H1 (cell line): ENCODE data around the gene RERE. TPM values are rescaled to one million over a fixed set of nuclear protein-coding genes. Genes with fewer than 3 reads are reported as not detected.
A peak's percentile ranks its signal among the peaks of the same experiment; 100 is the strongest.

Experiments used
- CTCF ChIA-PET: fragments of 300-600 bp; sonication (Branson Sonifier 250); formaldehyde crosslinking; loops from one replicate; lab custom pipeline; 2021; ENCODE audit not compliant: partially characterized antibody; lab: Charles Lee
- POLR2A ChIA-PET: fragments of 300-600 bp; sonication (Branson Sonifier 250); formaldehyde crosslinking; loops from one replicate; lab custom pipeline; 2021; ENCODE audit warnings: inconsistent platforms; ENCODE audit not compliant: partially characterized antibody; lab: Charles Lee
- DNase-seq, 2 experiments: peaks; one replicate each; pipeline versions ENCODE4 v3.0.0 to v3.0.0-alpha.2; 2010 to 2022; ENCODE audit warnings: low spot score in 2 of 2, low read depth in 1 of 2, mixed read lengths in 1 of 2
- FAIRE-seq: peaks from 2 replicates; lab custom pipeline; 2011; peaks lifted over from hg19 to GRCh38; lab: Jason Lieb, UNC
- H2AFZ ChIP-seq: 2 replicates; pipeline ENCODE4 v1.8.1; 2012; ENCODE audit warnings: low read length, inconsistent platforms
- H2AK5ac ChIP-seq: 2 replicates; pipeline ENCODE4 v1.6.1; 2013; ENCODE audit warnings: low read depth, low read length
- H2BK120ac ChIP-seq: replicated peaks from 2 replicates; pipeline ENCODE3; 2013; ENCODE audit warnings: low read depth, low read length, inconsistent platforms
- H2BK12ac ChIP-seq: 2 replicates; pipeline ENCODE4 v1.6.1; 2013; ENCODE audit warnings: low read depth, low read length
- H2BK15ac ChIP-seq: 2 replicates; pipeline ENCODE4 v1.6.1; 2013; ENCODE audit warnings: low read length
- H2BK20ac ChIP-seq: 2 replicates; pipeline ENCODE4 v1.6.1; 2013; ENCODE audit warnings: low read length
- H2BK5ac ChIP-seq: 2 replicates; pipeline ENCODE4 v1.6.1; 2013; ENCODE audit warnings: low read depth, low read length
- H3K14ac ChIP-seq: 2 replicates; pipeline ENCODE4 v1.6.1; 2013; ENCODE audit warnings: inconsistent platforms; ENCODE audit not compliant: insufficient read length
- H3K18ac ChIP-seq: 2 replicates; pipeline ENCODE4 v1.6.1; 2013; ENCODE audit warnings: low read length; ENCODE audit errors: extremely low read depth
- H3K23ac ChIP-seq: 2 replicates; pipeline ENCODE4 v1.6.1; 2013; ENCODE audit warnings: inconsistent platforms; ENCODE audit not compliant: insufficient read length
- H3K23me2 ChIP-seq: 2 replicates; pipeline ENCODE4 v1.6.1; 2013; ENCODE audit warnings: low read depth, low read length
- H3K27ac ChIP-seq: 2 replicates; pipeline ENCODE4 v1.6.1; 2011; ENCODE audit warnings: low read depth, low read length, inconsistent platforms
- H3K27me3 ChIP-seq, 4 experiments: replicated peaks in 1 of 4; 1 replicate in 1 of 4; 2 replicates in 3 of 4; pipeline versions ENCODE4 v1.6.1 to v1.8.1; 2011 to 2013; ENCODE audit warnings: low read length in 3 of 4, mild to moderate bottlenecking in 3 of 4, inconsistent platforms in 2 of 4, mixed read lengths in 2 of 4, moderate library complexity in 1 of 4; ENCODE audit not compliant: control insufficient read depth in 3 of 4, insufficient read depth in 3 of 4; ENCODE audit errors: extremely low read depth in 1 of 4
- H3K36me3 ChIP-seq, 4 experiments: 2 replicates each; pipeline versions ENCODE4 v1.6.1 to v1.8.1; 2011 to 2013; ENCODE audit warnings: mild to moderate bottlenecking in 4 of 4, low read length in 3 of 4, moderate library complexity in 2 of 4, control low read depth in 1 of 4, inconsistent platforms in 1 of 4; ENCODE audit not compliant: insufficient read depth in 4 of 4, control insufficient read depth in 2 of 4
- H3K4ac ChIP-seq: replicated peaks from 2 replicates; pipeline ENCODE3; 2013; ENCODE audit warnings: low read length, low read depth, mixed read lengths, inconsistent platforms; ENCODE audit not compliant: insufficient read length
- H3K4me1 ChIP-seq, 4 experiments: replicated peaks in 1 of 4; 1 replicate in 1 of 4; 2 replicates in 3 of 4; pipeline versions ENCODE4 v1.6.1 to v1.8.1; 2011 to 2013; ENCODE audit warnings: low read length in 3 of 4, inconsistent platforms in 2 of 4, mixed read lengths in 1 of 4; ENCODE audit not compliant: insufficient read depth in 4 of 4, control insufficient read depth in 3 of 4
- H3K4me2 ChIP-seq, 2 experiments: 2 replicates each; pipeline versions ENCODE4 v1.6.1 to v1.8.1; 2011 to 2013; ENCODE audit warnings: low read depth in 2 of 2, low read length in 2 of 2, control low read depth in 1 of 2, inconsistent platforms in 1 of 2, mild to moderate bottlenecking in 1 of 2; ENCODE audit not compliant: insufficient read depth in 1 of 2
- H3K4me3 ChIP-seq, 4 experiments: fragments of 200-600, 300-600 bp in 1 of 4; sonication (generic), shearing (Covaris generic), sonication (Bioruptor Twin) in 1 of 4; 2 replicates each; pipeline versions ENCODE4 v1.5.1 to v1.8.1; 2011 to 2016; ENCODE audit warnings: low read length in 4 of 4, low read depth in 3 of 4, control low read depth in 2 of 4, inconsistent platforms in 2 of 4, mild to moderate bottlenecking in 2 of 4, mixed read lengths in 1 of 4, moderate library complexity in 1 of 4; ENCODE audit not compliant: insufficient read depth in 2 of 4; ENCODE audit errors: extremely low read depth in 1 of 4
- H3K56ac ChIP-seq: replicated peaks from 2 replicates; pipeline ENCODE3; 2013; ENCODE audit warnings: low read depth, mild to moderate bottlenecking, mixed read lengths, low read length, inconsistent platforms; ENCODE audit not compliant: insufficient read length
- H3K79me1 ChIP-seq: 2 replicates; pipeline ENCODE4 v1.6.1; 2013; ENCODE audit warnings: low read depth, low read length, control low read depth
- H3K79me2 ChIP-seq, 2 experiments: 2 replicates each; pipeline versions ENCODE4 v1.6.1 to v1.8.1; 2012 to 2013; ENCODE audit warnings: low read length in 2 of 2, mild to moderate bottlenecking in 2 of 2, inconsistent platforms in 1 of 2; ENCODE audit not compliant: insufficient read depth in 2 of 2, control insufficient read depth in 1 of 2
- H3K9ac ChIP-seq, 4 experiments: replicated peaks in 1 of 4; 1 replicate in 1 of 4; 2 replicates in 3 of 4; pipeline versions ENCODE4 v1.6.1 to v1.8.1; 2011 to 2013; ENCODE audit warnings: low read depth in 3 of 4, low read length in 3 of 4, control low read depth in 2 of 4, mild to moderate bottlenecking in 2 of 4, moderate library complexity in 2 of 4, inconsistent platforms in 1 of 4; ENCODE audit errors: extremely low read depth in 1 of 4
- H3K9me3 ChIP-seq, 2 experiments: 2 replicates each; pipeline versions ENCODE4 v1.6.1 to v1.8.1; 2012 to 2013; ENCODE audit warnings: mild to moderate bottlenecking in 2 of 2, moderate library complexity in 2 of 2, control low read depth in 1 of 2, inconsistent platforms in 1 of 2, low read depth in 1 of 2, low read length in 1 of 2, mixed read lengths in 1 of 2; ENCODE audit not compliant: insufficient read depth in 2 of 2
- H4K20me1 ChIP-seq, 2 experiments: replicated peaks in 1 of 2; 2 replicates each; pipeline versions ENCODE3 to v1.8.1; 2011 to 2013; ENCODE audit warnings: inconsistent platforms in 2 of 2, low read length in 2 of 2, mild to moderate bottlenecking in 1 of 2; ENCODE audit not compliant: insufficient read depth in 2 of 2, control insufficient read depth in 1 of 2
- H4K5ac ChIP-seq: 2 replicates; pipeline ENCODE4 v1.6.1; 2013; ENCODE audit warnings: low read length, low read depth, mixed read lengths, inconsistent platforms; ENCODE audit not compliant: insufficient read length
- H4K8ac ChIP-seq: 2 replicates; pipeline ENCODE4 v1.8.0; 2013; ENCODE audit warnings: mild to moderate bottlenecking, moderate library complexity, low read length, inconsistent platforms; ENCODE audit not compliant: insufficient read depth; ENCODE audit errors: extremely low read depth
- H4K91ac ChIP-seq: replicated peaks from 2 replicates; pipeline ENCODE3; 2013; ENCODE audit warnings: low read length, mixed read lengths, inconsistent platforms; ENCODE audit not compliant: insufficient read length
- BACH1 ChIP-seq: IDR thresholded peaks from 2 replicates; pipeline ENCODE4 v1.6.1; 2012; ENCODE audit warnings: low read length, improper control_type of control experiment
- JUND ChIP-seq: IDR thresholded peaks from 2 replicates; pipeline ENCODE4 v1.6.1; 2011; ENCODE audit warnings: mild to moderate bottlenecking, improper control_type of control experiment, low read length
- KDM4A ChIP-seq: IDR thresholded peaks from one replicate; pipeline ENCODE4 v1.7.1; 2012; ENCODE audit warnings: low read depth, mild to moderate bottlenecking, moderate library complexity, low read length, inconsistent platforms; ENCODE audit not compliant: severe bottlenecking
- WGBS, 2 experiments: shearing (Covaris generic) in 1 of 2; methylation state at CpG; one replicate each; pipeline versions ENCODE4 v1.1.6 to v1.1.7; 2013 to 2015; ENCODE audit warnings: low lambda C conversion rate in 2 of 2, mixed read lengths in 2 of 2, inconsistent platforms in 1 of 2, low coverage in 1 of 2, missing lambda C conversion rate in 1 of 2; ENCODE audit not compliant: insufficient replicate concordance in 2 of 2, insufficient coverage in 1 of 2, insufficient read length in 1 of 2; ENCODE audit errors: extremely low coverage in 1 of 2, missing lambda C conversion rate in 1 of 2; 5-methylcytosine and 5-hydroxymethylcytosine counted together
- polyA plus RNA-seq, 7 experiments: library from polyadenylated mRNA; depleted of rRNA in 3 of 7; stranded (reverse) in 5 of 7; unstranded in 2 of 7; fragments of >200 nt in 5 of 7; fragments of 200-250 nt in 2 of 7; gene quantifications; 1 replicate in 5 of 7; 2 replicates in 1 of 7; 4 replicates in 1 of 7; pipeline versions ENCODE4 v1.2.1 to v1.2.3, GENCODE V29; 2011 to 2013; ENCODE audit warnings: missing spikeins in 2 of 7, mixed read lengths in 2 of 7
- total RNA-seq: library from RNA; stranded (reverse); fragmentation: NEBNext Ultra II Directional; extraction: Animal tissue kit (Norgen Biotek cat#: 25700); gene quantifications from 2 replicates; pipeline ENCODE4 v1.2.1, GENCODE V29; 2021
- TF ChIP-seq, protein P1 (sequence below): IDR thresholded peaks from 2 replicates; pipeline ENCODE4 v1.6.1; 2012; ENCODE audit warnings: inconsistent platforms

Gene RERE
- total and polyA plus RNA-seq, 2 of the 8 experiments (the other 6 are each of a cell fraction or from before 2014, with no cell fraction given), result 15.3 to 142 TPM

DNA sequence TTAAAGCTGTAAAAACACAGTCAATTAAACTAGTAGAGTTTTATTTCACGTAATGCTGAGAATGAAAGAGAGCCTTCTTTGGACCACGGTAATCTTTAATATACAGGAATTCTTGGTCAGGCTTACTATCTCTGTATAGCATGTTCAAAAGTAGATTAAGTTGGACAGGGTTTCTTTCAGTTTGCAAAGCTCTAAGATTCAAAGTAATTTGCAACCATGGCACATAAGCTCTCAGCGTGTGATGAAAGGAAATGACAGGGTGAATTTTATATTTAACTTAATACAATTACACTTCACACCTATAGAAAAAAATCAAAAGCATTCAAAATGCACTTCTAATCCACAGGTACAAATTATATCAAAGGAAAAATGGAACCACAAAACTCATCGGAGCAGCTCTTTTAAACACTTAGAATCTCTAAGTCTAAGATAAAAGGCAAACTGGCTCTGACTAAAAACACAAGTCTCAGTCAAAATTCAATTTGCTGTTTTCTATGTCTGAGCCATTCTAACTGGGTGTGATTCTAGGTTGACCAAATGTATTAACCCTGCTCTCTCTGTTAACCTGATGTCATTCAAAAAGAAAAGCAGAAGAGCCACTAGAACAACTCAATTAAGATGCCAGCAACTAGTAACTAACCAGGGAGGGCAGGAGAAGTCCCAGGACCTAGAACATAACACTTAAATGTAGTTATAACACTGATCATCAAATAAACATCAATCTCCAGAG lies 147.7 kb downstream of the RERE start:
- H2BK120ac ChIP-seq, result no peak overlapping the region
- H4K5ac ChIP-seq, result no peak overlapping the region
- peaks cover 5 to 27% (median 12%) of the 10 kb centered on the region in 4 experiments; a peak in 6 of 7 replicates for H3K4me1 ChIP-seq
- H3K4me3 ChIP-seq, result no peak overlapping the region
- CTCF ChIA-PET, result interaction anchor here (0.8 to 7.5 kb wide), 19 partner anchors 8 to 299 kb away, joined by 3 to 58 read pairs (median 4); no protein-coding TSS in a partner anchor
- H2BK12ac ChIP-seq, result no peak overlapping the region
- H3K27ac ChIP-seq, result 0 out of 2 replicates have a peak overlapping the region, but pooled peaks have one; percentile 11
- H3K27me3 ChIP-seq, result no peaks in the 10 kb centered on the region
- peaks cover 13% of the 10 kb centered on the region for H3K79me1 ChIP-seq
- H2BK5ac ChIP-seq, result no peak overlapping the region
- peaks cover 40 to 99% of the 10 kb centered on the region in 2 experiments for H3K79me2 ChIP-seq
- FAIRE-seq, result no peak
- no peak overlapping the region for H3K23ac ChIP-seq
- no peak for DNase-seq
- H3K18ac ChIP-seq, result no peak overlapping the region
- H3K23me2 ChIP-seq, result no peaks in the 10 kb centered on the region
- no peak overlapping the region for H2AFZ ChIP-seq
- no peak overlapping the region for H2BK15ac ChIP-seq
- WGBS, 2 experiments, result 88% methylated on average over 4 of the region's 4 CpGs; no CpG with 5 or more reads in 1 of the 2 experiments
- no peak overlapping the region for H3K9ac ChIP-seq
- peaks cover 42 to 58% of the 10 kb centered on the region in 2 experiments for H4K20me1 ChIP-seq
- no peak overlapping the region for H4K8ac ChIP-seq
- H3K9me3 ChIP-seq, result no peaks in the 10 kb centered on the region
- no peak overlapping the region for H2BK20ac ChIP-seq
- TF ChIP-seq BACH1 (no peak), KDM4A (no peak), JUND (no peak)
- TF ChIP-seq, protein P1, sequence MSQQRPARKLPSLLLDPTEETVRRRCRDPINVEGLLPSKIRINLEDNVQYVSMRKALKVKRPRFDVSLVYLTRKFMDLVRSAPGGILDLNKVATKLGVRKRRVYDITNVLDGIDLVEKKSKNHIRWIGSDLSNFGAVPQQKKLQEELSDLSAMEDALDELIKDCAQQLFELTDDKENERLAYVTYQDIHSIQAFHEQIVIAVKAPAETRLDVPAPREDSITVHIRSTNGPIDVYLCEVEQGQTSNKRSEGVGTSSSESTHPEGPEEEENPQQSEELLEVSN, result no peak
- TF ChIP-seq, all 59 proteins: peak for 0
- H3K4me2 ChIP-seq, result no peak overlapping the region
- no peak overlapping the region for H2AK5ac ChIP-seq
- no peak overlapping the region for H3K56ac ChIP-seq
- H3K36me3 ChIP-seq, result no peaks in the 10 kb centered on the region
- H3K4ac ChIP-seq, result no peak overlapping the region
- POLR2A ChIA-PET, result interaction anchor here (0.6 kb wide), 2 partner anchors 510 to 561 kb away, joined by 3 read pairs; no protein-coding TSS in a partner anchor
- H3K14ac ChIP-seq, result no peak overlapping the region
- no peak overlapping the region for H4K91ac ChIP-seq
